Hematopoietic multipotent progenitor cell treated with erythropoietin and hydrocortisone succinate and interleukin-3 and kit ligand, for 4 days (in vitro differentiated cells): ENCODE measurements around the gene ARL8B.
A peak's percentile ranks its signal among the peaks of the same experiment; 100 is the strongest.
"Not testable (repeated sequence)": the region's sequence is repeated elsewhere in the genome, so short reads cannot be mapped to it uniquely, and the experiment has no call there.

Experiments used
- DNase-seq: peaks from one replicate; pipeline ENCODE4 v3.0.0-alpha.2; 2015

The ARL8B gene

DNA sequence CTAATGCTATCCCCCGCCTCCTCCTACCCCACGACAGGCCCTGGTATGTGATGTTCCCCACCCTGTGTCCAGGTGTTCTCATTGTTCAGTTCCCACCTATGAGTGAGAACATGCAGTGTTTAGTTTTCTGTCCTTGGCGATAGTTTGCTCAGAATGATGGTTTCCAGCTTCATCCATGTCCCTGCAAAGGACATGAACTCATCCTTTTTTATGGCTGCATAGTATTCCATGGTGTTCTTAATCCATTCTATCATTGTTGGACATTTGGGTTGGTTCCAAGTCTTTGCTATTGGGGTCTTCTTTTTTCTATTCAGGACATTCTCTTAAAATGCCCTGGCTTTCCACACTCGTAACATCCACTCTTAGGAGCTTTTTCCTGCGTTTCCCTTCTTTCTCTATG lies 25.1 kb downstream of the ARL8B start:
- DNase-seq = not testable (repeated sequence)

DNA sequence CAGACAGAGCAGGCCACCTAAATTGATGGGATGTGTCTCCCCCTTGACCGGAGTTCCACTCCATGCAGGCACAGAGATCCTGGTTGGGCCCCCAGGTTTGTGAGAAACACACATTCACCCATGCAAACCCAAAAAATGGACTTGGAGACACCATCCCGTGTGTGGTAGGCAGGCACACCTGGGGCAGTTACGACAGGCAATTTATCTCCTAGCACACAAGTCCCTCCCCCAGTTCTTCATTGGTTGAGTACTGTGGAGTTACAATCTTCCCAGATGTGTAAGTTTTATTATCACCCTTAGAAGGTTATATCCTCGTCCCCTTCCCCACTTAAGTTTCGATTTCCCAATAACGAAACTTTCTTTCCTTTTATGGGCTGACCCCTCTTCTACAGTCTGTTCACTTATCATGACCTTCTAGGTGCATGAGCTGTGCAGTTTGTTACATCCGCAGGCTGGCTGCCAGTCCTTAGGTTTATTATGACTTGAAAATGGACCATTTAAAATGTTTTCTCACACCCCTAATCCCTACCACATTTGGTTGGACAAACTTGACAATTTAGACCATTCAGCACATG lies 27.3 kb downstream of the ARL8B start:
- no peak for DNase-seq

- no peak for DNase-seq
Measured at GRCh38 chr3:5151586-5151985, 29.5 kb downstream of the ARL8B start.

GRCh38 chr3:5153074-5153473 lies 31.0 kb downstream of the ARL8B start:
- no peak for DNase-seq

DNA sequence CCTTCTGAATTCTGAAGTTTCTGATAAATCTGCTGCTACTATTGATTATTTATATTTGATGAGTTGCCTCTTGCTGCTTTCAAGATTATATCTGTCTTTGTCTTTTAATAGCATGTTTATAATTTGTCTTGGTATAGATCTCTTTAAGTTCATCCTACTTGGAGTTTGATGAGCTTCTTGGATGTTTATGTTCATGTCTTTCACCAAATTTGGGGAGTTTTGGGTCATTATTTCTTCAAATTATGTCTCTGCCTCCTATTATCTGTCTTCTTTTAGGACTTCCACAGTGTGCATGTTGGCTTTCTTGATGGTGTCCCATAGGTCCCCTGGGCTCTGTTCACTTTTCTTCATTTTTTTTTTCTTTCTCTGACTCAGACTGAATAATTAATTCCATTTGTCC lies 33.1 kb downstream of the ARL8B start:
- no peak for DNase-seq

DNA sequence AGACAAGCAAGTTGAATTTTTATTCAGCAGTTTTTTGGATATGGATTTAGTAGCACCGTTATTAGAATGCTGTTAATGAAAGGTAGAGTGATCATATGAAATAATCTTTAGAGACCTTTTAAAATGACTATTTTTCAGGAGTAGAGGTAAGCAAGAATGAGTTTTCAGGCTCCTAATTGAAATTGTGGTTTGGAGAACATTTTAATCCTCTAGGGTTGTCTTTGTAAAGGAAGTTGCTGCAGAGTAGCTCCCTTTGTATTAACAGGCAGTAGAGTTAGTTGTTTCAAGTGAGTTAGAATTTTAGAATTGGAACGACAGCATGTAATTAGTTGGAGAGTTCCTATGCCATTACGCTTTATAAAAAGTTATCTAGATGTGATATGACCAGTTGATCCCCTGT lies 38.2 kb downstream of the ARL8B start:
- DNase-seq = no peak

DNA sequence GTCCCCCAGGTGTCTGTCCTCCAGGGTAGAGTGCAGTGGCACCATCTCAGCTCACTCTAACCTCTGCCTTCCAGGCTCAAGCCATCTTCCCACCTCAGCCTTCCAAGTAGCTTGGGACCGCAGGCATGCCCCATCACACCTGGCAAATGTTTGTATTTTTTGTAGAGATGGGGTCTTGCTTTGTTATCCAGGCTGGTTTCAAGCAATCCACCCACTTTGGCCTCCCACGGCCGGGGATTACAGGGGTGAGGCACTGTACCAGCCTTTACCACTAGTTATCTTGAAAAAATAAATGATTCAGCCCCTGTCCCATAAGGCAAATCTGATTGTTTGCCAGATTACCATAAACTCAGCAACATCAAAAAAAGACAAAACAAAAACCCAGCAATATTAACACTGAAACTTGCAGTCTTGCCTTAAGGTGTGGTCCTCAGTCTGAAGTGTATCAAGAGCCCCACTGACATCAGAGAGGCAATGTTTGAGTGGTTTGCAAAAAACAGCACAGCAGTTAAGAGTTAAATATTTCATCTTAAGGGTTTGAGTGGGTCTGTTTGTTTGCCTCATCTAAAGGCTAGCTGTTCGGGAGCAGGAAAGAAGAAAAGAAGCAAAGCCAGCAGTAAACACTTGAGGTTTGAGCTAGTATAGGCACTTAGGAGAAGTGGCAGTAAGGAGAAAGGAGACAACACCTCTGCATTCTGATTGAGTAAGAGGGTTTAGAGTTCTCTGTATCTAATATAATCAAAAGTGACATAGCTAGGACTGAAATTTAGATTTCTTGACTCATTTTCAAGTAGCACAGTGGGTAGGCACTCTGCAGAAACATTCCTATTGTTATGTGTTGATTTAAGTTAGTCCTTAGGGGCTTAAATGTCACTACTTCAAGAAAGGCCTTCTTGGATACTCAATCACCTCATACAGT lies 39.1 kb downstream of the ARL8B start:
- no peak for DNase-seq

DNA sequence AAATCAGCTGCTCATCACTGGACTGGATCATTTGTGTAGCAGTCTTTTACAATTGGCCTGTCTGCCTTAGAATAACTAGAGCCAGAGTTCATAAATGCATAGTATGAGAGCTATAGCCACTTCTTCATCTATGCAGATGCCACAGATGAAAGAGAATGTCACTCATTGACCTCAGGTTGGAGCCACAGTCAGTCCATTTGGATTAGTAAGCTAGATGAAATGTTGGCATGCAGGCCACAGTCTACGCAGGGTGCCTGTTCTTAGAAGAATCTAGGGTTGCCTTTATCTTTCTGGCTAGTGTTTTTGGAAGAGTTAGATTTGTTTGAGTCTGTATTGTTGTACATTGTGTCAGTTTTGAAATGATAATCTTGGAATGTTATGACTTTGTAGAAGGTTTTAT lies 40.0 kb downstream of the ARL8B start:
- no peak for DNase-seq

- DNase-seq = no peak
Measured at GRCh38 chr3:5165698-5166097, 43.6 kb downstream of the ARL8B start.

- no peak for DNase-seq
Measured at GRCh38 chr3:5166846-5167245, 44.8 kb downstream of the ARL8B start.

- no peak for DNase-seq
Measured at GRCh38 chr3:5168110-5168509, 46.0 kb downstream of the ARL8B start.

GRCh38 chr3:5169807-5170206 lies 47.7 kb downstream of the ARL8B start:
- no peak for DNase-seq

DNA sequence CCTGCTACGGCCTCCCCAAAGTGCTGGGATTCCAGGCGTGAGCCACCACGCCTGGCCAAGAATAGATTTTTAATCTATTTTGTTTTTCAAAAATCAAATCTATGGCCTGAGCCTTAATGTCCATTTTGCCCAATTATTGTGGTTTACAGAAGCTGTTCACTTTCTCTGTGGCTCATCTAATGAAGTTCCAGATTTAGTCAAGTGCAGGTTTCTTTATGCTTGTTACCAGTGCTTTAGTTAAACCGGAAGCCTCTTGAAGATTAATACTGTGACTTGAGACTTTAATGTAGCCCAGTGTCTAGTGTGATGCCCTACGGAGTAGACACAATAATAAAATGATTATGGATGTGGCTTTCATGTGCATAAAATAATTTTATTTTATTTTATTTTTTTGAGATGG lies 48.9 kb downstream of the ARL8B start:
- DNase-seq = no peak

- no peak for DNase-seq
Measured at GRCh38 chr3:5172018-5172417, 49.9 kb downstream of the ARL8B start.

DNA sequence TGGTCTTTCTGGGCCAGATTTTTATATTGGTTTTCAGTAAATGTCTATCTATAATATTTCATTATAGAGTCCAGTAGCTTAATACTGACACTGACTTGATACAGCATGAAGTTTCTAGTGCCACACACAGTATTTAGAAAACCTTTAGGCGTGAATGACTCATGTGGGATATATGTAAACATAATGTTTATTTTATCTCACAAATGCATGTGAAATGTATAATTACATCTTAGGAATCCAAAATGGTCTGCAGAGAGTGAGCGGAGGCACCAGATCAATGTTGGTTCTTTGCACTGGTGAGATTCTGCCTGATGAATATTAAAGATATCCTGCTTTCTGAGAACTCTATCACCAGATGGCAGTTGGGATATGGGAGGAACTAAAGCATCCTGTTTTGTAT lies 56.9 kb downstream of the ARL8B start:
- not testable (repeated sequence) for DNase-seq

- peak; percentile 69 for DNase-seq
Measured at GRCh38 chr3:5181469-5182141, 59.5 kb downstream of the ARL8B start.

DNA sequence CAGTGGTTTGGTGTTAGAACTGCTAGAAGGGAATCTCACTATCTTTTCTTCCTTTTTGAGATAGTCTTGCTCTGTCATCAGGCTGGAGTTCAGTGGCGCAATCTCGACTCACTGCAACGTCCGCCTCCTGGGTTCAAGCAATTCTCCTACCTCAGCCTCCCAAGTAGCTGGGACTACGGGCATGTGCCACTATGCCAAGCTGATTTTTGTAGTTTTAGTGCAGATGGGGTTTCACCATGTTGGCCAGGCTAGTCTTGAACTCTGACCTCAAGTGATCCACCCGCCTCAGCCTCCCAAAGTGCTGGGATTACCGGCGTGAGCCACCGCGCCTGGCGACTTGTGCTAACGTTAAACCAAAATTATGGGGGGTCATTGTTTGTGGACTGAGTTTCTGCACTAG lies 61.6 kb downstream of the ARL8B start:
- not testable (repeated sequence) for DNase-seq

GRCh38 chr3:5184499-5184898 lies 62.4 kb downstream of the ARL8B start:
- peak; percentile 45 for DNase-seq

- DNase-seq = no peak
Measured at GRCh38 chr3:5185093-5185673, 63.1 kb downstream of the ARL8B start.

DNA sequence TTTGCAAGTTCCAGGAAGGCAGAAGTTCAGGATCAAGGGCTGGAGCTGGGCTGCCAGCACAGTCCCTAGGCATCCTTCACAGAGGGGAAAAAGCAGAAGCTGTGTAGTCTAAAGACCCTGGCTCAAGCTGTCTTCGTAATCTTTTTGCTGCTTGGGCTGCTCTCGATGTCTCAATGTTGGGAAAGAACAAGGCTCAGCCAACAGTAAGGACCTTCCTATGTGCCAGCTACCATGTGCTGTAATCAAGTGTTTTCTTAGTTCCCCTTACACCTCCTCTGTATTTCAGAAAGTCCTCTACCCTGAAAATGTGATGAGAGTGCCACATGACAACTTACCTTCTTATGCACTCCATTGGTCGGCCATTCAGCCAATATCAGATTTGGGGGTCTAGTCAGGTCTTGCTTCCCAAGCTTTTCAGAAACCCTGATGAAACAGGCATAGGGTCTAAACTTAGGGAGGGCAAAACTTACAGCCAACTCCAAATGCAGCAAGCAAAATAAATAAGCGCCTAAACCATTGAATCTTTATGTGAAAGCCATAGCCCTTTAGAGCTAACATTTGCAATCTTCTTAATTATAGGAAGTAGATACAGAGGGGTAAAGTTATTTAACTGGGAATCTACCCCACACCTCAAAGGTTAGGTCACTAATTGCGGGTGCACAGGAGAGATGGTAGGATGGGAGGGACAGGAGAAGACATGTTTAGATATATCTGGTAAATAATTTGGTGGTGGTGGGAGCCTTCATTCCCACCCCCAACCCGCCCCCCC lies 64.2 kb downstream of the ARL8B start:
- DNase-seq = peak; percentile 83

DNA sequence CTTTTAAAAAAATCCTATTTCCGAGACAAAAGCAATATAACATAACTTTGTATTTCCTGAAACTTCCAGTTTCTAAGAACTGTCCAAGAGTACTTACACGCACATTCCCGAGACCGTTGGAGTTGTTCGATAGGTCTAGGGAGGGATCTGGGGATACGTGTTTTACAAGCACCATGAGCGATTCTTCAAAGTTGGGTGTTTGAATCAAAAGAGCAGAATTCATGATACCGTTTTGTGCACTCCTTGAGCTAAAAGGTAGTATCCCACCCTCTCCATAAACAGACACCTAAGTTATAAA lies 64.7 kb downstream of the ARL8B start:
- DNase-seq = peak; percentile 53

GRCh38 chr3:5187156-5187919 lies 65.2 kb downstream of the ARL8B start, which contains the start of gene EDEM1:
Gene EDEM1, plus strand, starts transcription at chr3:5187707. Its CDS starts 99 bp downstream, at chr3:5187806.
- peak; percentile 98 for DNase-seq
